IPS DF 19.7 (cell line): Measurements from ENCODE around the gene ANKRD18B.
"Not testable (repeated sequence)": the region's sequence is repeated elsewhere in the genome, so short reads cannot be mapped to it uniquely, and the experiment has no call there.

Experiments
- DNase-seq: peaks from one replicate; pipeline ENCODE4 v3.0.0-alpha.2; 2013; ENCODE audit warnings: low read depth, low spot score

Gene ANKRD18B

DNA sequence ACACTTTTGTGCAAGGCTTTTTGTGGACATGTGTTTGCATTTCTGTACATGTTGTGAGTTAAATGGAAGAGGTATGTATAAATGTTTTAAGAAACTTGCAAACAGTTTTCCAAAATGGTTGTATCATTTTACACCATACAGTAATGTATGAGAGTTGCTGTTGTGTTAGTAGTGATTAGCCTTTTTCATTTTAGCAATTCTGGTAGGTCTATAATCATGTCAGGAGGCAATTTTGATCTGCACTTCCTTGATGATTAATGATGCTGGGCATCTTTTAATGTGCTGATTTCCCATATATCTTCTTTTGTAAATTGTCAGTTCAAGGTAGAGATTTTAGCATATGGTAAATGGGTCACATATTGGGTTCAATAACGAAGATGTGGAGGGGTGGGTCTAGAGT, 87.3 kb downstream of the ANKRD18B start:
- DNase-seq = no peak

DNA sequence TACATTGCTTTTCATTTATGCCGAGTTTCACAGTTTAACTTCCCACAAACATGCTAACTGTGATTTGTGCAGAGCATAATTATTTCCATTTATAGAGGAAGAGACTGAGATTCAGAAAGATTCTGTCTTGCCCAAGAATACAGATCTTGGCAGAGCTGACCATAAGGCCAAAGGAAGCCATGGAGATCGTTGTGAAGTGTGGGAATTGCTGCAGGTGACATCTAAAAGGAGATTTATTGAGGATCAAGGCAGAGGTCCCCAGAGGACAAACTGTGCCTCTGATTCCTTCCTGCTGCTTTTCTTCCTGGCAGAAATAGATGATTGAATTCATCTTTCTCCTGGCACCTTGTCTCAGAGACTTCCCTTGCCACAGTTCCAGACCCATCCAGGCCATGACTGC, 88.4 kb downstream of the ANKRD18B start:
- not testable (repeated sequence) for DNase-seq

GRCh38 chr9:33614001-33614687, 90.1 kb downstream of the ANKRD18B start:
- DNase-seq = no peak

DNA sequence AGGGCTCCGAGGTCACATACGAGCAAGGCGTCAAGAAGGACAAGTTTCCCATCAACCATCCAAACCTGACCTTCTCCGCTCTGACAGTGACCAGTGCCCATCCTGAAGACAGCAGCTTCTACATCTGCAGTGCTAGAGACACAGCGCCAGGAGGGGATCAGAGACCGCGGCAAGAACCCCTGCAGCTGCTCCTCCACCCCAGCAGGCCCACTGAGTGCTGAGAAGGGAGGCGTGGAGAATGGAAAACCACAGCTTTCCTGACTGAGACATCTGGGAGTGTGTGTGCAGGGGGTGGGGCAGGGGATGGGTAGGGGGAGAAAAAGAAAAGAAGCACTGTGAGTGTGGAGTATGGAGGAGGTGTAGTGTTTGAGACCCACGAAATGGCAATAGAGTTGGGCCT, 94.3 kb downstream of the ANKRD18B start:
- not testable (repeated sequence) for DNase-seq

- DNase-seq = no peak
These were observed 95.8 kb downstream of the ANKRD18B start for GRCh38 chr9:33619666-33620404.

GRCh38 chr9:33620738-33621439, 96.8 kb downstream of the ANKRD18B start:
- no peak for DNase-seq
